ENCODE data around the gene SELENOW. TPM values are rescaled to one million over a fixed set of nuclear protein-coding genes. Genes with fewer than 3 reads are reported as not detected.
A peak's percentile ranks its signal among the peaks of the same experiment; 100 is the strongest.
"Not testable (repeated sequence)": the region's sequence is repeated elsewhere in the genome, so short reads cannot be mapped to it uniquely, and the experiment has no call there.

SELENOW gene
- polyA plus RNA-seq, 1 experiment = 293 TPM

- no peaks in the 10 kb centered on the region for H3K27me3 ChIP-seq (ENCODE audit: control insufficient read depth, insufficient read depth, low read length)
- ChIA-PET POLR2A (no interaction called here), CTCF (interaction anchor here (1.0 to 1.4 kb wide), 3 partner anchors 15 to 370 kb away, joined by 3 to 4 read pairs (median 3); no protein-coding TSS in a partner anchor)
- H3K4me3 ChIP-seq (ENCODE audit: low read depth, low read length) = no peak overlapping the region
- no peaks in the 10 kb centered on the region for H3K36me3 ChIP-seq (ENCODE audit: control insufficient read depth, insufficient read depth, low read length)
- TF ChIP-seq, protein P1, sequence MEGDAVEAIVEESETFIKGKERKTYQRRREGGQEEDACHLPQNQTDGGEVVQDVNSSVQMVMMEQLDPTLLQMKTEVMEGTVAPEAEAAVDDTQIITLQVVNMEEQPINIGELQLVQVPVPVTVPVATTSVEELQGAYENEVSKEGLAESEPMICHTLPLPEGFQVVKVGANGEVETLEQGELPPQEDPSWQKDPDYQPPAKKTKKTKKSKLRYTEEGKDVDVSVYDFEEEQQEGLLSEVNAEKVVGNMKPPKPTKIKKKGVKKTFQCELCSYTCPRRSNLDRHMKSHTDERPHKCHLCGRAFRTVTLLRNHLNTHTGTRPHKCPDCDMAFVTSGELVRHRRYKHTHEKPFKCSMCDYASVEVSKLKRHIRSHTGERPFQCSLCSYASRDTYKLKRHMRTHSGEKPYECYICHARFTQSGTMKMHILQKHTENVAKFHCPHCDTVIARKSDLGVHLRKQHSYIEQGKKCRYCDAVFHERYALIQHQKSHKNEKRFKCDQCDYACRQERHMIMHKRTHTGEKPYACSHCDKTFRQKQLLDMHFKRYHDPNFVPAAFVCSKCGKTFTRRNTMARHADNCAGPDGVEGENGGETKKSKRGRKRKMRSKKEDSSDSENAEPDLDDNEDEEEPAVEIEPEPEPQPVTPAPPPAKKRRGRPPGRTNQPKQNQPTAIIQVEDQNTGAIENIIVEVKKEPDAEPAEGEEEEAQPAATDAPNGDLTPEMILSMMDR (IDR thresholded peaks at IDR 0.05; ENCODE audit: insufficient read depth, low read depth, low read length) = no peak
- DNase-seq (ENCODE audit: low read depth) = no peak
Measured at GRCh38 chr19:47806435-47806834, 27.9 kb downstream of the SELENOW start.

DNA sequence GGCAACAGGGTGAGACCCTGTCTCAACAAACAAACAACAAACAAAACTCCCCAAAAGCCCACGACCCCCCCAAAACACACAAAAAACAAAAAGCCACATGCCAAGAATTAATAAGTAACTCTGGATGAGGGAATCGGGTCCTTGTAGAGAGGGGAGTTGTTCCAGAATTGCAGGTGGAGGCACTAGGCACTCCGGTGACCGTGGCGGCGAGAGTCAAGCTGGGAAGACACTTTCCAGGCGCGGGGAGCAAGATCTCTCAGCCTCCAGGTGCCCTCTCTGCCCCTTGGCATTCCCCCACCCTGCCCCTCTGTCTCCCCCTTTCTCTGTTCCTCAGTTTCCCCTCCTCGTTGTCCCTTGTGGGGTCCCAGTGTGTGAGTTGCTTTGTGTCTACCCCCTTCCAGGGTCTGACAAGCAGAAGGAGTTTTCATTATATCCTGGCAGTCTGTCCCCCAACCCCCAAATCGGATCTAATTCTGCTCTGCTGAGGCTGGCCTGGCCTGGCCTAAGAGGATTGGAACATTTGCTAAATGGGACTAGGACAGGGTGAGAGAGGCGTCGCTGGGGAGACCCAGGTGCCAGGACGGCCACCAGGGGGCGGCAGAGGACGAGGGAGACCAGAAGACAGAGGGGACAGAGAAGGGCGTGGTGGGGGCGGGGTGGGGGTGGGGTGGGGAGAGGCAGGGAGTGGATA, 34.9 kb downstream of the SELENOW start:
- ChIA-PET POLR2A (no interaction called here), CTCF (interaction anchor here (0.7 to 3.7 kb wide), 2 partner anchors 50 to 52 kb away, joined by 3 to 18 read pairs; no protein-coding TSS in a partner anchor)
- TF ChIP-seq, protein P1 (IDR thresholded peaks at IDR 0.05; ENCODE audit: insufficient read depth, low read depth, low read length) = peak; percentile 68
- Histone ChIP-seq H3K36me3 (ENCODE audit: control insufficient read depth, insufficient read depth, low read length) (no peaks in the 10 kb centered on the region), H3K27me3 (ENCODE audit: control insufficient read depth, insufficient read depth, low read length) (no peaks in the 10 kb centered on the region), H3K4me3 (ENCODE audit: low read depth, low read length) (no peak overlapping the region)
- DNase-seq (ENCODE audit: low read depth) = no peak

- POLR2A ChIA-PET = no interaction called here
- no peak overlapping the region for H3K4me3 ChIP-seq (ENCODE audit: low read depth, low read length)
- DNase-seq (ENCODE audit: low read depth) = no peak
- TF ChIP-seq, protein P1 (IDR thresholded peaks at IDR 0.05; ENCODE audit: insufficient read depth, low read depth, low read length) = no peak
- CTCF ChIA-PET = interaction anchor here (1.1 to 3.7 kb wide), 4 partner anchors 11 to 50 kb away, joined by 3 to 18 read pairs (median 5); no protein-coding TSS in a partner anchor
- no peaks in the 10 kb centered on the region for H3K27me3 ChIP-seq (ENCODE audit: control insufficient read depth, insufficient read depth, low read length)
- no peaks in the 10 kb centered on the region for H3K36me3 ChIP-seq (ENCODE audit: control insufficient read depth, insufficient read depth, low read length)
Measured at GRCh38 chr19:47813995-47814328, 35.5 kb downstream of the SELENOW start.

- DNase-seq (ENCODE audit: low read depth); H3K36me3 ChIP-seq (ENCODE audit: control insufficient read depth, insufficient read depth, low read length); POLR2A ChIA-PET; H3K27me3 ChIP-seq (ENCODE audit: control insufficient read depth, insufficient read depth, low read length); H3K4me3 ChIP-seq (ENCODE audit: low read depth, low read length): not testable (repeated sequence)
- CTCF ChIA-PET = interaction anchor here (0.6 to 3.7 kb wide), 5 partner anchors 11 to 128 kb away, joined by 3 to 18 read pairs (median 3); no protein-coding TSS in a partner anchor
Measured at GRCh38 chr19:47816270-47816669, 37.8 kb downstream of the SELENOW start.

- CTCF ChIA-PET; H3K36me3 ChIP-seq (ENCODE audit: control insufficient read depth, insufficient read depth, low read length); DNase-seq (ENCODE audit: low read depth); H3K4me3 ChIP-seq (ENCODE audit: low read depth, low read length); POLR2A ChIA-PET: not testable (repeated sequence)
- H3K27me3 ChIP-seq (ENCODE audit: control insufficient read depth, insufficient read depth, low read length) = peaks cover 15% of the 10 kb centered on the region
Measured at GRCh38 chr19:47818221-47818620, 39.7 kb downstream of the SELENOW start.

DNA sequence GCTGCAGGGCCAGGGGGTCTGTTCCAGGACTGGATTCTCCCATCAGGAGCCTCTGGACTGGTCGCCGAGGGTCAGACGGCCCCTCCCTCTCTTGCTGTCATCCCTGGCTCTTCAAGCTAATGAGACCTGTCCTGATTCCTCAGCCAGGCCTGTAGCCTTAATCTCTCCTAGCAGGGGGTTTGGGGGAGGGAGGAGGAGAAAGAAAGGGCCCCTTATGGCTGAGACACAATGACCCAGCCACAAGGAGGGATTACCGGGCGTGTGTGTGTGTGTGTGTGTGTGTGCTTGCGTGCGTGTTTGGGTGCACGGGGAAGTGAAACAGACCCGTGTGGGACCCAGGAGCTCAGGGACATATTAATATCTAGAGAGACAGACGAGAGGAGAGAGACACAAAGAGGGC, 41.4 kb downstream of the SELENOW start:
- TF ChIP-seq, protein P1 (IDR thresholded peaks at IDR 0.05; ENCODE audit: insufficient read depth, low read depth, low read length) = no peak
- Histone ChIP-seq H3K27me3 (ENCODE audit: control insufficient read depth, insufficient read depth, low read length) (peaks cover 15% of the 10 kb centered on the region), H3K4me3 (ENCODE audit: low read depth, low read length) (no peak overlapping the region), H3K36me3 (ENCODE audit: control insufficient read depth, insufficient read depth, low read length) (no peaks in the 10 kb centered on the region)
- CTCF ChIA-PET = interaction anchor here (0.6 to 2.2 kb wide), 2 partner anchors 15 to 44 kb away, joined by 3 to 7 read pairs; no protein-coding TSS in a partner anchor
- DNase-seq (ENCODE audit: low read depth) = no peak
- POLR2A ChIA-PET = no interaction called here
